ENCODE results near the gene ZNF845. TPM values are rescaled to one million over a fixed set of nuclear protein-coding genes. Genes with fewer than 3 reads are reported as not detected.

ZNF845 gene
- total and polyA plus RNA-seq, 10 of the 15 experiments (the other 5 are each of a cell fraction or from before 2014, with no cell fraction given): 0.58 to 8.2 (median 4.1) TPM

DNA sequence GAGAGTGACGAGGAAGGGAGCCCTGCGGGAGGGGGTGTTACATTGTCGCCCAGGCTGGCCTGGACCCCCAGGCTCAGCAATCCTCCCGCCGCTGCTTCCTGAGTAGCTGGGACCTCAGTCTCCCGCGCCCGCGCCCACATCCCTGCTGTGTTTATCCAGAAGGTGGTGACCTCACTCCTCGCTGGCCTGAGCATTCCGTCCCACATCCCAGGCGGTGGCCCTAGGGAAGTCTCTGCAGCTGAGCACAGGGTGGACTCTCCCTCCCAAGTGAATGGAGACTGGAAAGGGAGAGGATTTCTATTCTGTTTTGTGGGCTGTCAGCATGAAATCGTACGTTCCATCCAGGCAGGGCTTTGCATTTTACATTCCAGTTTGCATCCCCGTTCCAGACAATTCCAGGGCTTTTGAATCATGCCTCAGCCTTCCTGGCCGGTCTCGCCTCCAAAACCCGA lies 61.0 kb downstream of the ZNF845 start:
- DNase-seq (ENCODE audit: low read depth, low spot score) (peak; percentile 1), ATAC-seq (no peak; the same call in 2 of the 3 replicates), FAIRE-seq (peak; percentile 35)
- H3K9ac ChIP-seq (ENCODE audit: control insufficient read depth, insufficient read depth, low read length): peak overlapping the region; percentile 35; the same call in 1 of the 2 replicates
- ChIA-PET SMC1A (ENCODE audit: uncharacterized antibody, unreplicated experiment) (no interaction called here), POLR2A (interaction anchor here (0.6 kb wide), 1 partner anchor 1475 kb away, joined by 4 read pairs; no protein-coding TSS in a partner anchor), RAD21 (ENCODE audit: unreplicated experiment) (no interaction called here), CTCF (interaction anchor here (1.3 kb wide), 1 partner anchor 28 kb away, joined by 4 read pairs; no protein-coding TSS in a partner anchor)
- peak overlapping the region; percentile 80 for H2AFZ ChIP-seq (ENCODE audit: control insufficient read depth, low read depth, low read length)
- WGBS (ENCODE audit: insufficient coverage, insufficient replicate concordance, low lambda C conversion rate, missing lambda C conversion rate): 22% methylated on average over 11 of the region's 18 CpGs
- peak overlapping the region; percentile 69 for H3K4me2 ChIP-seq (ENCODE audit: control insufficient read depth, insufficient read depth)
- H3K9me3 ChIP-seq (replicated peaks; ENCODE audit: control insufficient read depth, insufficient read depth, low read length): peaks cover 2% of the 10 kb centered on the region
- BruUV-seq (replicated peaks): no TSS peak
- H3K79me2 ChIP-seq (ENCODE audit: control insufficient read depth, insufficient read depth, low read length): peaks cover 8% of the 10 kb centered on the region
- H4K20me1 ChIP-seq (ENCODE audit: control insufficient read depth, insufficient read depth): no peaks in the 10 kb centered on the region
- no peak overlapping the region; the same call in 1 of the 2 replicates for H3K27ac ChIP-seq (ENCODE audit: control insufficient read depth, insufficient read depth)
- no peaks in the 10 kb centered on the region for H3K27me3 ChIP-seq (replicated peaks in 1 of 2; ENCODE audit: control insufficient read depth in 2 of 2, insufficient read depth in 2 of 2, low read length in 1 of 2)
- in situ Hi-C loops (cut with MboI) (no loop called here), intact Hi-C loops (cut with micrococcal nuclease; ENCODE audit: unreplicated experiment) (no loop called here)
- H3K4me3 ChIP-seq: peak overlapping the region; percentile 97; the same call in 1 of the 2 replicates
- no peaks in the 10 kb centered on the region for H3K4me1 ChIP-seq (ENCODE audit: control insufficient read depth, insufficient read depth, low read length)
- H3K36me3 ChIP-seq (ENCODE audit: control insufficient read depth in 2 of 2, insufficient read depth in 2 of 2, low read length in 1 of 2): peaks cover 0 to 8% of the 10 kb centered on the region in 2 experiments; a peak in 3 of 4 replicates
- TF ChIP-seq, protein P1, sequence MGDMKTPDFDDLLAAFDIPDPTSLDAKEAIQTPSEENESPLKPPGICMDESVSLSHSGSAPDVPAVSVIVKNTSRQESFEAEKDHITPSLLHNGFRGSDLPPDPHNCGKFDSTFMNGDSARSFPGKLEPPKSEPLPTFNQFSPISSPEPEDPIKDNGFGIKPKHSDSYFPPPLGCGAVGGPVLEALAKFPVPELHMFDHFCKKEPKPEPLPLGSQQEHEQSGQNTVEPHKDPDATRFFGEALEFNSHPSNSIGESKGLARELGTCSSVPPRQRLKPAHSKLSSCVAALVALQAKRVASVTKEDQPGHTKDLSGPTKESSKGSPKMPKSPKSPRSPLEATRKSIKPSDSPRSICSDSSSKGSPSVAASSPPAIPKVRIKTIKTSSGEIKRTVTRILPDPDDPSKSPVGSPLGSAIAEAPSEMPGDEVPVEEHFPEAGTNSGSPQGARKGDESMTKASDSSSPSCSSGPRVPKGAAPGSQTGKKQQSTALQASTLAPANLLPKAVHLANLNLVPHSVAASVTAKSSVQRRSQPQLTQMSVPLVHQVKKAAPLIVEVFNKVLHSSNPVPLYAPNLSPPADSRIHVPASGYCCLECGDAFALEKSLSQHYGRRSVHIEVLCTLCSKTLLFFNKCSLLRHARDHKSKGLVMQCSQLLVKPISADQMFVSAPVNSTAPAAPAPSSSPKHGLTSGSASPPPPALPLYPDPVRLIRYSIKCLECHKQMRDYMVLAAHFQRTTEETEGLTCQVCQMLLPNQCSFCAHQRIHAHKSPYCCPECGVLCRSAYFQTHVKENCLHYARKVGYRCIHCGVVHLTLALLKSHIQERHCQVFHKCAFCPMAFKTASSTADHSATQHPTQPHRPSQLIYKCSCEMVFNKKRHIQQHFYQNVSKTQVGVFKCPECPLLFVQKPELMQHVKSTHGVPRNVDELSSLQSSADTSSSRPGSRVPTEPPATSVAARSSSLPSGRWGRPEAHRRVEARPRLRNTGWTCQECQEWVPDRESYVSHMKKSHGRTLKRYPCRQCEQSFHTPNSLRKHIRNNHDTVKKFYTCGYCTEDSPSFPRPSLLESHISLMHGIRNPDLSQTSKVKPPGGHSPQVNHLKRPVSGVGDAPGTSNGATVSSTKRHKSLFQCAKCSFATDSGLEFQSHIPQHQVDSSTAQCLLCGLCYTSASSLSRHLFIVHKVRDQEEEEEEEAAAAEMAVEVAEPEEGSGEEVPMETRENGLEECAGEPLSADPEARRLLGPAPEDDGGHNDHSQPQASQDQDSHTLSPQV (IDR thresholded peaks at IDR 0.05): no peak
- TF ChIP-seq CHD4 (IDR thresholded peaks at IDR 0.05): no peak
- TF ChIP-seq, protein P2, sequence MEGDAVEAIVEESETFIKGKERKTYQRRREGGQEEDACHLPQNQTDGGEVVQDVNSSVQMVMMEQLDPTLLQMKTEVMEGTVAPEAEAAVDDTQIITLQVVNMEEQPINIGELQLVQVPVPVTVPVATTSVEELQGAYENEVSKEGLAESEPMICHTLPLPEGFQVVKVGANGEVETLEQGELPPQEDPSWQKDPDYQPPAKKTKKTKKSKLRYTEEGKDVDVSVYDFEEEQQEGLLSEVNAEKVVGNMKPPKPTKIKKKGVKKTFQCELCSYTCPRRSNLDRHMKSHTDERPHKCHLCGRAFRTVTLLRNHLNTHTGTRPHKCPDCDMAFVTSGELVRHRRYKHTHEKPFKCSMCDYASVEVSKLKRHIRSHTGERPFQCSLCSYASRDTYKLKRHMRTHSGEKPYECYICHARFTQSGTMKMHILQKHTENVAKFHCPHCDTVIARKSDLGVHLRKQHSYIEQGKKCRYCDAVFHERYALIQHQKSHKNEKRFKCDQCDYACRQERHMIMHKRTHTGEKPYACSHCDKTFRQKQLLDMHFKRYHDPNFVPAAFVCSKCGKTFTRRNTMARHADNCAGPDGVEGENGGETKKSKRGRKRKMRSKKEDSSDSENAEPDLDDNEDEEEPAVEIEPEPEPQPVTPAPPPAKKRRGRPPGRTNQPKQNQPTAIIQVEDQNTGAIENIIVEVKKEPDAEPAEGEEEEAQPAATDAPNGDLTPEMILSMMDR (IDR thresholded peaks at IDR 0.05 in 2 of 3, conservative IDR thresholded peaks at IDR 0.05 in 1 of 3; ENCODE audit: control insufficient read depth in 2 of 3, extremely low read depth in 1 of 3, insufficient read depth in 1 of 3, low read depth in 3 of 3, low read length in 3 of 3): no peak
- no peak for TF ChIP-seq ZSCAN29 (IDR thresholded peaks at IDR 0.05)
- TF ChIP-seq, protein P3, sequence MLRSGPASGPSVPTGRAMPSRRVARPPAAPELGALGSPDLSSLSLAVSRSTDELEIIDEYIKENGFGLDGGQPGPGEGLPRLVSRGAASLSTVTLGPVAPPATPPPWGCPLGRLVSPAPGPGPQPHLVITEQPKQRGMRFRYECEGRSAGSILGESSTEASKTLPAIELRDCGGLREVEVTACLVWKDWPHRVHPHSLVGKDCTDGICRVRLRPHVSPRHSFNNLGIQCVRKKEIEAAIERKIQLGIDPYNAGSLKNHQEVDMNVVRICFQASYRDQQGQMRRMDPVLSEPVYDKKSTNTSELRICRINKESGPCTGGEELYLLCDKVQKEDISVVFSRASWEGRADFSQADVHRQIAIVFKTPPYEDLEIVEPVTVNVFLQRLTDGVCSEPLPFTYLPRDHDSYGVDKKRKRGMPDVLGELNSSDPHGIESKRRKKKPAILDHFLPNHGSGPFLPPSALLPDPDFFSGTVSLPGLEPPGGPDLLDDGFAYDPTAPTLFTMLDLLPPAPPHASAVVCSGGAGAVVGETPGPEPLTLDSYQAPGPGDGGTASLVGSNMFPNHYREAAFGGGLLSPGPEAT (IDR thresholded peaks at IDR 0.05; ENCODE audit: low read depth): no peak
- no peak for TF ChIP-seq HDGF (IDR thresholded peaks at IDR 0.05)
- TF ChIP-seq, protein P4, sequence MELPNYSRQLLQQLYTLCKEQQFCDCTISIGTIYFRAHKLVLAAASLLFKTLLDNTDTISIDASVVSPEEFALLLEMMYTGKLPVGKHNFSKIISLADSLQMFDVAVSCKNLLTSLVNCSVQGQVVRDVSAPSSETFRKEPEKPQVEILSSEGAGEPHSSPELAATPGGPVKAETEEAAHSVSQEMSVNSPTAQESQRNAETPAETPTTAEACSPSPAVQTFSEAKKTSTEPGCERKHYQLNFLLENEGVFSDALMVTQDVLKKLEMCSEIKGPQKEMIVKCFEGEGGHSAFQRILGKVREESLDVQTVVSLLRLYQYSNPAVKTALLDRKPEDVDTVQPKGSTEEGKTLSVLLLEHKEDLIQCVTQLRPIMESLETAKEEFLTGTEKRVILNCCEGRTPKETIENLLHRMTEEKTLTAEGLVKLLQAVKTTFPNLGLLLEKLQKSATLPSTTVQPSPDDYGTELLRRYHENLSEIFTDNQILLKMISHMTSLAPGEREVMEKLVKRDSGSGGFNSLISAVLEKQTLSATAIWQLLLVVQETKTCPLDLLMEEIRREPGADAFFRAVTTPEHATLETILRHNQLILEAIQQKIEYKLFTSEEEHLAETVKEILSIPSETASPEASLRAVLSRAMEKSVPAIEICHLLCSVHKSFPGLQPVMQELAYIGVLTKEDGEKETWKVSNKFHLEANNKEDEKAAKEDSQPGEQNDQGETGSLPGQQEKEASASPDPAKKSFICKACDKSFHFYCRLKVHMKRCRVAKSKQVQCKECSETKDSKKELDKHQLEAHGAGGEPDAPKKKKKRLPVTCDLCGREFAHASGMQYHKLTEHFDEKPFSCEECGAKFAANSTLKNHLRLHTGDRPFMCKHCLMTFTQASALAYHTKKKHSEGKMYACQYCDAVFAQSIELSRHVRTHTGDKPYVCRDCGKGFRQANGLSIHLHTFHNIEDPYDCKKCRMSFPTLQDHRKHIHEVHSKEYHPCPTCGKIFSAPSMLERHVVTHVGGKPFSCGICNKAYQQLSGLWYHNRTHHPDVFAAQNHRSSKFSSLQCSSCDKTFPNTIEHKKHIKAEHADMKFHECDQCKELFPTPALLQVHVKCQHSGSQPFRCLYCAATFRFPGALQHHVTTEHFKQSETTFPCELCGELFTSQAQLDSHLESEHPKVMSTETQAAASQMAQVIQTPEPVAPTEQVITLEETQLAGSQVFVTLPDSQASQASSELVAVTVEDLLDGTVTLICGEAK (IDR thresholded peaks at IDR 0.05; ENCODE audit: borderline replicate concordance): no peak
- TF ChIP-seq EZH2 (IDR thresholded peaks at IDR 0.05; ENCODE audit: borderline replicate concordance, control insufficient read depth, low read depth, low read length): no peak
- no peak for TF ChIP-seq KDM1A (IDR thresholded peaks at IDR 0.05; ENCODE audit: borderline replicate concordance)
- no peak for TF ChIP-seq BRCA1 (IDR thresholded peaks at IDR 0.05; ENCODE audit: low read depth, low read length)

Measured in GM12878 (cell line).